Vagina (tissue), 2 donors: ENCODE results near the gene AFG3L2.

Experiments used
- POLR2A ChIP-seq, 2 donors: fragments of 450-650 bp; IDR thresholded peaks; one replicate each; pipeline ENCODE4 v1.6.1; 2017; ENCODE audit warnings: antibody characterized with exemption in 2 of 2, mild to moderate bottlenecking in 2 of 2, moderate library complexity in 2 of 2
- TF ChIP-seq, protein P1 (sequence below), 3 experiments: fragments of 450-650 bp in 2 of 3; fragments of 200-600 bp in 1 of 3; sonication (generic) in 1 of 3; IDR thresholded peaks; one replicate each; pipeline ENCODE4 v1.5.1; 2017 to 2019; ENCODE audit warnings: antibody characterized with exemption in 3 of 3, mild to moderate bottlenecking in 2 of 3, moderate library complexity in 2 of 3

DNA sequence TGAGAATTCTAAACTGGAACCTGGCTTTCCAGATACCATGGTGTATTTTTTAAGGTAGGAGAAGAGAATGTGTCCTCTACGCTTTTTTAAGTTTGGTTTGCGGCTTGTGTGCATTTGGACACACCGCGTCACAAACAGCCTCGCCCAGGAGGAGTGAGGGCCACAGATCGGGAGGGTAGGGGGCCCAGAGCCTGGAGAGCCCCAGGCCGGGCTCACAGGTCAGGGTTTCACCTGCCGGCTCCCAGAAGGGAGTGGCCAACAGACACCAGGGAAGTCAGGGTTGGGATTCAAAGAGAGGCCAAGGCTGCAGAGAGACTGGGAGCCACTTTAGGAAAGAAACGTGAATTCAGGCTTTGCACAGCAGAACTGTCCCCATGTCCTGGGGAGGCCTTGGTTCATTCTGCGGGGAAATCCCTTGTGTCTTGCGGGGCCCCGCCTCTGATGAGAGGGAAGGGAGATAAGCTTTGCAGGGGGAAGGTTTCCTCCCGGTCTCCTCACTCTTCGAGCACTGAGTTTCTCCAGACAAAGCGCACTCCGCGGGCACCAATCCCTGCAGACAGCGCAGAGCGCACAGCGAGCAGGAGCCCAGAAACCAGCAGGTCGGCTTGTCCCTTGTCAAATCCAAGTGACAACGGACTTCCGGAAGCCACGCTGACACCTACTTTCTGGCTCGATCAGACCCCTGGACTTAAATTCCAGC is 70.9 kb downstream of the AFG3L2 start:
- TF ChIP-seq, protein P1, sequence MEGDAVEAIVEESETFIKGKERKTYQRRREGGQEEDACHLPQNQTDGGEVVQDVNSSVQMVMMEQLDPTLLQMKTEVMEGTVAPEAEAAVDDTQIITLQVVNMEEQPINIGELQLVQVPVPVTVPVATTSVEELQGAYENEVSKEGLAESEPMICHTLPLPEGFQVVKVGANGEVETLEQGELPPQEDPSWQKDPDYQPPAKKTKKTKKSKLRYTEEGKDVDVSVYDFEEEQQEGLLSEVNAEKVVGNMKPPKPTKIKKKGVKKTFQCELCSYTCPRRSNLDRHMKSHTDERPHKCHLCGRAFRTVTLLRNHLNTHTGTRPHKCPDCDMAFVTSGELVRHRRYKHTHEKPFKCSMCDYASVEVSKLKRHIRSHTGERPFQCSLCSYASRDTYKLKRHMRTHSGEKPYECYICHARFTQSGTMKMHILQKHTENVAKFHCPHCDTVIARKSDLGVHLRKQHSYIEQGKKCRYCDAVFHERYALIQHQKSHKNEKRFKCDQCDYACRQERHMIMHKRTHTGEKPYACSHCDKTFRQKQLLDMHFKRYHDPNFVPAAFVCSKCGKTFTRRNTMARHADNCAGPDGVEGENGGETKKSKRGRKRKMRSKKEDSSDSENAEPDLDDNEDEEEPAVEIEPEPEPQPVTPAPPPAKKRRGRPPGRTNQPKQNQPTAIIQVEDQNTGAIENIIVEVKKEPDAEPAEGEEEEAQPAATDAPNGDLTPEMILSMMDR (IDR thresholded peaks at IDR 0.05), result no peak
- TF ChIP-seq POLR2A (IDR thresholded peaks at IDR 0.05), result no peak
